Measurements from ENCODE around the gene FAM186B.
A peak's percentile ranks its signal among the peaks of the same experiment; 100 is the strongest.
"Not testable (repeated sequence)": the region's sequence is repeated elsewhere in the genome, so short reads cannot be mapped to it uniquely, and the experiment has no call there.

Gene FAM186B

DNA sequence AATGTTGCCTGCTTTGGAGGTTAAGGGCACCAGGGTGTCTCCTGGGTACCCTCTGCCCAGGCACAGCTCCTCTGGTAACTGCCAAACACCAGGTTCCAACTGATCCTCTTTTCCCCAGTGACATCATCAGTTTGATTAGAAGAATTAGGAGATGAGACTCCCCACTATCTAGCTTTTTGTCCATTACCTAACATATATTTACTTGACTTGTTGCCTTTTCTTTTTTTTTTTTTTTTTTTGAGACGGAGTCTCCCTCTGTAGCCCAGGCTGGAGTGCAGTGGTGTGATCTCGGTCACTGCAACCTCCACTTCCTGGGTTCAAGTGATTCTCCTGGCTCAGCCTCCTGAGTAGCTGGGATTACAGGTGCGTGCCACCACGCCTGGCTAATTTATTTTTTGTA is at the start of gene FAM186B:
Gene FAM186B, minus strand, starts transcription at position 101 of the 400 bp plus-strand sequence. CDS start 162 bp downstream, outside the sequence.
- not testable (repeated sequence) for DNase-seq

DNA sequence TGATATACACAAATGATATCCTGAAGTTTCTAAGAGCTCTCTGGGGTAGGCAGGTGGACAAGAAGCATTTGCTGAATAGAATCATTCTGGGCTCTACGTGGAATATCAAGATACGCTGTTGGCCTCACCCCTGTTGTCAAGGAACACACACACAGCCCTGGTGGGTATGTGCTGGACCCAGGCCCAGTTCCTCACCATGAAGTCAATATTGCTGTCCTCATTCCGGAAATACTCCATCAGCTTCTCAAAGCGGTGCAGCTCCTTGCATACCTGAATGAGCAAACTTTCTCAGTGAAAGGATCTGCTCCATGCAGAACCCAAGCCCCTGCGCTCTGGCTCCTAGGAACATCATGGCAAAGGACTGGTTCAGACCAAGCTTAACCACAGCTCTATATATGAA is 49.3 kb upstream of the FAM186B start:
- DNase-seq, result peak; percentile 46

GRCh38 chr12:49652921-49653520 is 47.6 kb upstream of the FAM186B start:
- peak; percentile 47 for DNase-seq

GRCh38 chr12:49651855-49652254 is 46.4 kb upstream of the FAM186B start:
- peak; percentile 45 for DNase-seq

DNA sequence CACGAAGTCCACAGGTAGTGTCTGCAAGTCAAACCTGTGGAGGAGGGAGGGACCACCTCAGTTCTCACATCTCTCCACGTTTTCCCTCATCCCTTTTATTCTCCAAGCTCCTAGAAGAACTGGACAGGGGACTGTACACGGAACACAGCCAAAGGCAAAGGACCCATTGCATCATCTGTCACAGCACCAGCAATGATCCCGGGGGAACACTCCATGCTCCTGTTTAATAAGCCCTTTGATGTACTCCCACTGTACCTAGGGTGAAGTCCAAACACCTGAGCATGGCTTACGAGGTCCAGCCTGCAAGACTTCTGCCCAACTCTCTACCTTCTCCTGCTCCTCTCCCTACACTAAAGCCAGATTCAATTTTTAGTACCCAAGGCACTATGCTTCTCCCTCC is 44.5 kb upstream of the FAM186B start:
- DNase-seq, result no peak

- DNase-seq, result no peak
Observed at GRCh38 chr12:49649445-49649844, 44.0 kb upstream of the FAM186B start.

- DNase-seq, result no peak
Observed at GRCh38 chr12:49648712-49649003, 43.2 kb upstream of the FAM186B start.

DNA sequence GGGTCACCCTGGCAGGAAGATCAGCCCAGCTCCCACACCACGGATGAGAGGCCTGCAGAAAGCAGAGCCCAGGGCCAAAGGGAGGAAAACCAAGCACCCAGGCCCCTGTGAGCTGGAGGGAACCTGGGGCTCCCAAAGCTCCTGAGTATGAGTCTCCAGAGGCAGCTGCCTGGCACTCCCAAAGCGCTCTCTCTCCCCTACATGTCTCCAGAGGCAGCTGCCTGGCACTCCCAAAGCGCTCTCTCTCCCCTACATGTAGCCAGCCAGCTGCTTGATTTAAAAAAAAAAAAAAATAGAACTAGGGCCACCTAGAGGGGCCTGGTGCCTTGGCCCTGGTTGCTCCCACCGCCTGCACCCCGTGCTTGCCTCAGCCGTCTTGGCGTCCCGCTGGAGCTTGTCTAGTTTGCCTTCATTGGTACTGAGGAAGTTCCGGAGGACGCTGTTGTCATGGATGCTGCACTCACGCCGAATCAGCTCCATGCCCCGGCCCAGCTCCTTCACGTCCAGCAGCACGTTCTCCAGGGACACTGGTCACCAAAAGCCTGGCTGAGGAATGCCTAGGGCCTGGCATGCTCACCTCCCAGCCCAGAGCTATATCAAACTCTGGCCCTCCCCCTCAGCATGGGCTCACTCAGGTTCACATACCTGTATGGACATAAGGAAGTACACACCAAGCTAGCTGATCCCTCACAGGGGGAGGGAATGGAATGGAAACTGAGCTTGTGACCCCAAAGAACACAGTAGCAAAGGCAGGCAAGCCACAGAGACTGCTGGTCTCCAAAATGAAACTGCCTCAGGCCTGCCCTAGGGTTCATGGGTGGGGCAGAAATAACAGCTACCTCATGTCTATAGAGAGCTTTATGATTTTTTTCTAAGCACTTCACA is 42.6 kb upstream of the FAM186B start:
- no peak for DNase-seq

DNA sequence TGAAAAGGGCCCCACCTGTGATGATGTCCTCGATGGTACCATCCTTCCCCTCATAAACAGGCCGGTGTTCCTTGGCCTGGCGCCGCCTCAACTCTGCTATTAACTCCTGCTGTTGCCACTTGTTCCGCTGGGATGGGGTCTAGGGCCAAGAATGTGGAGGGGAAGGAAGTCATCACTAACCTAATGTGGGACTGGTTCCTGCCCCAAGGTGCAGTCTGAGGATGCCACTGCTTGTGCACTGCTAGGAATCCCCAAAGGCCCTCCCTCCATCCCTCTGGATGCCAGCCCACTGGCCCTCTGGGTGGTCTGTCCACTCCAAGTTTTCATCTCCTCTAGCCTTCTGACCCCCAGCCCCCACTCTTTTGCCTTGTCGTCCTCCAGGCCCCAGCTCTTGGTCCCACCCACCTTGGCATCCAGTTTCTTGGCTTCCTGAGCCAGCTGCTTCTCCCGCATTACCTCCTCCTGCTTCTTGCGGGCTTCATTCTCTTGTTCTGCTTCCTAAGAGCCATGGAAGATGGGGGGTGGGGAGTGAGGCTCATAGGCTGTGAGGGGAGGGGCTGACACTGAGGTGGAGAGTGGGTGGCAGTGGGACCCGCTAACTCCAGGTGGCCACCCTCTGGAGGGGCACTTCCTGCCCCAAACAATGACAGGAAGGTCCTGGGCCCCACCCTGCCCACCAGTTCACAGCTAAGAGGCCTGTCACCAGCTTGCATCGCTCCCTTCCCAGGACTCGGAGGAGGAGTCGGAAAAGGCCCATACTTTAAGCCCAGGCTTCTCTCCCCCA is 41.6 kb upstream of the FAM186B start:
- DNase-seq, result no peak

DNA sequence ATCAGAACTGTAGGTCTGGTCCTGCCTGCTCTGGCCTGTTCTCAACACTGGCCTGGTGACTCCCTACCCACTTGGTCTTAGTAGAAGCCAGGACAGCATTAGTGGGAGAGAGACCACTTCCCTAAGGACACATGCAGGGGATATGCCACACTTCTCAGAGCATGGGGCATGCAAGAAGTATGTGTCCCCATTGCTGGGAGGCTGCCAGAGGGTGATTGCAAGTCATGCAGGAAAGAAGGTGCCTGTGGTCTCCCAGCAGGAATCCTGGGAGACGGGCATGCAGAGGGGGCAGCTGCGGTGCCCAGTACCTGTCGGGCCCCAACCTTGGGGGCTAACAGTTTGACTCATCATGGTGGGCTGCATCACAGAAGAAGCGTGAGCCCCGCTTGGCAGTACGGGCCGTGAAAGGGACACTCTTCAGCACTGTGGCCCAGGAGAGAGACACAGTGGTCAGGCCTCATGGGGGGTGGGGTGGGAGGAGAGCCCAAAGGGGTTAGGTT is 40.9 kb upstream of the FAM186B start:
- no peak for DNase-seq

DNA sequence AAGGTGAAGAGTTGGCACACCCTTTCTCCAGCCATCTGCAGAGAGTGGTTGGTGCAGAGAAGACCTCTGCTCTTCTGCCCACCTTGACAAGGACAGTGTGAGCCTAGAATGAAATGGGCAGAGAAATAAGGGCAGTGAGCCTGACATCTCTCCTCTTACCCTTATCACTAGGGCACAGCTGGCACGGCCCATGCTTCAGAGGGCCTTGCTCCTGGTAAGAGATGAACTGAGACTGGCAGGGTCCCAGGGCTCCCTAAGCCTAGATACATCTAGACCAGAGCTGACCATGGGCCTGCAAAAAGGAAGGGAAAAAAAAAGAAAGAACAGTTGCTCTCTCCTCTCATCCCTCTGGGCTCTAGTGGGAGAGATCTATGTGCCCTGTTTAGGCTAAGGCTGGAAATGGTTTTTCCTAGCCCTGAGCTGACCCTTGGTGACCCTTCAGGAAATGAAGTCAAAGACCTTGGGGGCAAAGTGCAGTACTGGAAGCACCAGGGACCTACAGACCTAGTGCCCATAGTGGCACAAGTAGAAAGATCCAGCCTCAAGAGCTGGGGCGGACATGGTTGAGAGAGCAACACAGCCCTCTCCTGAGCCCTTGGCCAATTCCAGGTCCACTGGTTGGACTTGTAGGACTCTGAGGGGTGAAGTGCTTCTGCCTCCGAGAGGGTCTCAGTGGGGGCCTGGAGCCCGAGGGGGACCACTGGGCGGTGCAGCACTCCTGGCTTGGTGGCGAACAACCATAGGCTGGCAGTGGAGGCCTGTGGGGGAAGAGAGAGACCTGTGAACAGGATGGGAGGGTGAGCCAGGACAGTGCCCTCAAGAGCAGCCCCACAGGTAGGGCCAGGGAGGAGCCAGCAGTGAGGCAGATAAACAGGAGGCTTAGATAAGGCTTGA is 40.0 kb upstream of the FAM186B start:
- no peak for DNase-seq

- DNase-seq, result peak; percentile 91
Observed at GRCh38 chr12:49644620-49644994, 39.2 kb upstream of the FAM186B start.

- no peak for DNase-seq
Observed at GRCh38 chr12:49643961-49644619, 38.7 kb upstream of the FAM186B start.

DNA sequence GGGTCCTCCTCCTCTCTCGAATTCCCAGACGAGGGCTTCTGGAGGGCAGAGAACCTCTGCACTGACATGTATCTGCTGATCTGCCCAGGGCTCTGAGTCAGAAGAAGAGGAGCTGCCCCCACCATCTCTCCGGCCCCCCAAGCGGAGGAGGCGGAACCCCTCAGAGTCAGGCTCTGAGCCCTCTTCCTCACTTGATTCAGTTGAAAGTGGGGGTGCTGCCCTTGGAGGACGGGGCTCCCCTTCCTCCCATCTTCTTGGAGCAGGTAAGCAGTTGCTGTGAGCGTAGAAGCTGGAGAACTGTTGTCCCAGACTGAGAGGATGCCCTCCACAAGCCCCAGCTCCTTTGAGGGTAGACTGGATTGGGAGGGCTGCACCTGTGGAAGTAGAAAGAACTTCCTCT is 37.7 kb upstream of the FAM186B start:
- peak; percentile 55 for DNase-seq

GRCh38 chr12:49642370-49642802 is 36.9 kb upstream of the FAM186B start:
- DNase-seq, result peak; percentile 47

- no peak for DNase-seq
Observed at GRCh38 chr12:49641748-49642369, 36.4 kb upstream of the FAM186B start.

DNA sequence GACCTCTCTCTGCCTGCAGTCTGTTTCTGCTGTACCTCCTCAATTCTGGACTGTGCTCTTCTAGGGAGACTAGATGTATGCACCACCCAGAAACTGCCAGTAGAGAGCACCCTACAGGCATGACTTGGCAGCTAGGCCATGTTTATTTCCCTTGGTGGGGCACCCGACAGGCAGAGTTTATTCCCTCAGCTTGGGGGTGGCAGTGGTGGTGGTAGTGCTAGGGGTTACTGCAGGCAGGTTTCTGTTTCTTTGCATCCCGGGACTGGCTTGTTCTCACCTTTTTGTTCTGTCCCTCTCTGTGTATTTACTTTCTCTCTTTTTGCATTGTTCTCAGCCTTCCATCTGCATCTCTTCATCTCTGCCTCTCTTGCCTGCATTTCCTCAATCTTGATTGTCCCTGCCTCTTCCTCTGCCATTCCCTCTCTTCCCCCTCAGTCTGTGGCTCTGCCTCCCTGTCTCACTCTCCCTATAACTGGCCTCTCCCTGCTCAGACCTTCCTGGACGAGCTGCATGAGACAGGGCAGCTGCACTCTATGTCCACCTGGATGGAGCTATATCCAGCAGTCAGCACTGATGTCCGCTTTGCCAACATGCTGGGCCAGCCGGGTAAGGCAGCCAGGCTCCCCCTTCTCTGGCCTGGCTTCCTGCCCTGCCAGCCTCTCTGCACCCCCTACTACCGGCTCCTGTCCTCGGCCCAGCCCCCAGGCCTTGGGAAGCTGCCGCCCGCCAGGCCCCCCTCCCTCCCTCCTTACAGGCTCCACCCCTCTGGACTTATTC is 31.7 kb upstream of the FAM186B start:
- DNase-seq, result peak; percentile 78

DNA sequence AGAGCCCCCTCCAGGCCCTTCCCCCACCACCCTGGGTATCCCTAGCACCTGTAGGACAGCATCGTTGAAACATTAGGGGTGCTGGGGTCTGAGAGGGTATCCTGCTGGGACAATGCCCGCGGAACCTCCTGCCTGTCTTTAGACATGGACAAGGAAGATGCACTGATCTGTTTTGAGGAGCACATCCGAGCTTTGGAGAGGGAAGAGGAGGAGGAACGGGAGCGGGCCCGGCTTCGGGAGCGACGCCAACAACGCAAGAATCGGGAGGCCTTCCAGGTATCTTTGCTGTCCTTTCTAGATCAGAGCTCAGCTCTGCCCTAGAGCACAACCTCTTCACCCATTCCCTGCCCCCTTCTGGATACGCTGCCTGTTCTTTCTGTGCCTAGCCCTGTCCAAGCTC is 31.1 kb upstream of the FAM186B start:
- peak; percentile 59 for DNase-seq

DNA sequence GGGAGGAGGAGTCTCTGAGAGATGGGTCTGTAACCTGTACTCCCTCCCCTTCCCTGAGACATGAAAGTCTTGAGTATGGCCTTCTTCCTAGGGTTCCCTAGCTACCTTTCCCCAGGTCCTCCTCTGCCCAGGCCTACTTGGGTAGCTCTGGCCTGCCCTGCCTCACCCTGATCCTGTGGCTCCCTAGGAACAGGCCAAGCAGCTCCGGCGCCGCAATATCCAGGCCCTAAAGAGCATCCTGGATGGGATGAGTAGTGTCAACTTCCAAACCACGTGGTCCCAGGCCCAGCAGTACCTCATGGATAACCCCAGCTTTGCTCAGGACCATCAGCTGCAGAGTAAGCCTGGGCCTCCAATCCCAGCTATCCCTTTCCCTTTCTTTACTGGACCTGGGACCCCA is 30.2 kb upstream of the FAM186B start:
- DNase-seq, result peak; percentile 54

DNA sequence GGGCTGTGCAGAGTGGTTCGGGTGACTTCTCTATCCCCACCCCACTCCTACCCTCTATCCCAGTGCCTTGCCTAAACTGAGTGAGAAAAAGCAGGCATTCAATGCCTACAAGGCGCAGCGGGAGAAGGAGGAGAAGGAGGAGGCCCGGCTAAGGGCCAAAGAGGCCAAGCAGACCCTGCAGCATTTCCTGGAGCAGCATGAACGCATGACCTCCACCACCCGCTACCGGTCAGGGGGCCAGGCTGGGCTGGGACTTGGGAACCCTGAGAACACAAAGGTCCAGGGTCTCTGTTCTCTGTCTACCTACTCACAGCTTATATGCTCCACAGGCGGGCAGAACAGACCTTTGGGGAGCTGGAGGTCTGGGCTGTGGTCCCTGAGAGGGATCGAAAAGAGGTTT is 29.6 kb upstream of the FAM186B start:
- no peak for DNase-seq
